HG03139 (cell line): ENCODE results near the gene SRR.
"Not testable (repeated sequence)": the region's sequence is repeated elsewhere in the genome, so short reads cannot be mapped to it uniquely, and the experiment has no call there.

Experiments
- ATAC-seq: cut with Tn5 transposase; IDR thresholded peaks from one replicate; pipeline ENCODE4 v1.9.1; 2021; ENCODE audit not compliant: unreplicated experiment

SRR gene, protein sequence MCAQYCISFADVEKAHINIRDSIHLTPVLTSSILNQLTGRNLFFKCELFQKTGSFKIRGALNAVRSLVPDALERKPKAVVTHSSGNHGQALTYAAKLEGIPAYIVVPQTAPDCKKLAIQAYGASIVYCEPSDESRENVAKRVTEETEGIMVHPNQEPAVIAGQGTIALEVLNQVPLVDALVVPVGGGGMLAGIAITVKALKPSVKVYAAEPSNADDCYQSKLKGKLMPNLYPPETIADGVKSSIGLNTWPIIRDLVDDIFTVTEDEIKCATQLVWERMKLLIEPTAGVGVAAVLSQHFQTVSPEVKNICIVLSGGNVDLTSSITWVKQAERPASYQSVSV

DNA sequence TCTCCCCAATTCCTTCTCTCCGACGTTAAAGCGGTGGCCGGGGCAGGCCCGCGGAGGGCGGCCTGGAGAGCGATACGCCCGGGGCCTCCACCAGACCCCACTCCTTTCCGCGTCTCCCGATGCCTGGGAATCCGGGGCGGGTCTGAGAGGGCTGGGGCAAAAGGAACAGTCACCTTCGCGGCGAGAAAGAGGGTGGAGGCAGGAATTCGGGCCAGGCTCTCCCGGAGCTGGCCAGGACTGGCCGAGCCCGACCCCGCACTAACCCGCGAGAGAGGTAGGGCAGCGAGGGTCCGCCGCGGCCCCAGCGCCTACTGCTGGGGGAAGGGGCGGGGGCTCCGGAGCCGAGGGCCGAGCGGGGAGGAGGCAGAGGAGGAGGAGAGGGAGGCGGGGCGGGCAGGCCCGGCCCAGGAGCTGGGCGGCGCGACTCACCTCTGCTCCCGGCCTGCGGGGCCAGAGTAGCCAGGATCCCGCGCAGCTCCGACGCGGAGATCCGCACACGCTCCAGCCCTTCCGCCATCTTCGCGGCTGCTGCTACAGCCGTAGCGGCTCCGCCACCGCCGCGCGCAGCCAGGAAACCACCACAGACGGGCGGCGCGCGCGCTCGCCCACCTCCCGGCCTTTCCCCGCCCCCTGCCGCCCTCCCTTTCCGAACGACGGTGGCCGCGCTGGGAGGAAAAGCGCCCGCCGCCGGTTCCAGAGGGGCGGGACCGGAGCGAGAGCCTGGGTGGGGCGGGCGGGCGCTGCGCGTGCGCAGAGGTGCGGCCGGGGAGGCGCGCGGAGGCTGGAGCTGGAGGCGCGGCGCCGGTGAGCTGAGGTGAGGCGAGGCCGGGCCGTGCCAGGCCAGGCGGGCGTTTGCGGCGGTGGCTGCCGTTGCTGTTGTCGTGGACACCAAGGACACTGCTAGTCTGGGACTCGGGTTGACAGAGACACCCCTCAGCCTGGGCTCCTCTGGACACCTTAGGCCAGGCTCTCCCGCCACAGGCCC is at the start of gene SRR, which contains the start of gene SMG6:
TSS of gene SRR (plus strand) at position 747 of the 985 bp plus-strand sequence. CDS start 11,611 bp downstream, outside the sequence.
TSS of gene SMG6 (minus strand) at position 582 of the 985 bp plus-strand sequence. CDS start at position 517, 65 bp downstream.
- peak; percentile 71 for ATAC-seq

DNA sequence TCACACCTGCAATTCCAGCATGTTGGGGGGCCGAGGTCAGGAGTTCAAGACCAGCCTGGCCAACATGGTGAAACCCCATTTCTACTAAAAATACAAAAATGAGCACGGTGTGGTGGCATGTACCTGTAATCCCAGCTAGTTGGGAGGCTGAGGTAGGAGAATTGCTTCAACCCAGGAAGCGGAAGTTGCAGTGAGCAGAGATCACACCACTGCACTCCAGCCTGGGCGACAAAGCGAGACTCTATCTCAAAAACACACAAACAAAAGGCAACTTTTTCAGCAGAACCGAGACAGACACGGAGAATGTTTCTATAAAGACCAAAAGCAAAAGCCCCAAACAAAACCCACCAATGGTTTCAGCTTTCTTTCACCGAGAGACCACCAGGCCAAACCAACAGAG is 44.9 kb upstream of the SRR start:
- ATAC-seq, result not testable (repeated sequence)

DNA sequence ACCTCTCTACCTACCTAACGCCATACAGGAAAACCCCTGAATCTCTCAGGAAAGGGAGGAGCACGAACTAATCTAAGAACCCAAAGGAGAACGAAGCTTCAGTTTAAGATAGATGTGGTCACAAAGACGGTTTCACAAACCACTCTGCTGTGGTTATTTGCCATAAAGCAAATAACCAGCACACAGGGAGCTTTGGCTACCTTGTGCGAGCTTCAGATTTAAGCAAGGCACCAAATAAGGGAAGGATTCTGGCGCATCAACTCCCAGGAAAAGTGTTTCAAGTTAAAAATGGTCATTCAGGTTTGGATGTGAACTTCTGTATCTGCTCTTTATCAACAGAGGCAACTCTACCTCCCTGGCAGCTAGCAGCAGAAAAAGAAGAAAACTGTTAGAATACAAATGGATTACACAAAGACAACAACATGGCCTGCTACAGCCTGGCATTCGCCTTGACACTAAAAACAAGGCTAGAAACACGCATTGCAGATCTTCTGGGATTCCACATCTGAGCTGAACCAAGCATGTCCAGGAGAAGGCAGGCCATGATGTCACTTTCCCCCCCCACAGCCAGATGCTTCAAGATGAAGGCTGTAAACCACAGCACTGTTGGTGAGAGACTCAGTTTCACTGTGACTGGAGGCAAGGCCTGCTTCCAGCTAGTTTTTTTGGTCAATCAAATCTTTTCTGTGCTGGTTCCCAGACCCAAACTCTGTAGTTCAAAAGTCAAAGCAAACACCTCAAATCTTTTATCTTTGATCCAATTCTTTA is 43.8 kb upstream of the SRR start:
- ATAC-seq, result peak; percentile 70

DNA sequence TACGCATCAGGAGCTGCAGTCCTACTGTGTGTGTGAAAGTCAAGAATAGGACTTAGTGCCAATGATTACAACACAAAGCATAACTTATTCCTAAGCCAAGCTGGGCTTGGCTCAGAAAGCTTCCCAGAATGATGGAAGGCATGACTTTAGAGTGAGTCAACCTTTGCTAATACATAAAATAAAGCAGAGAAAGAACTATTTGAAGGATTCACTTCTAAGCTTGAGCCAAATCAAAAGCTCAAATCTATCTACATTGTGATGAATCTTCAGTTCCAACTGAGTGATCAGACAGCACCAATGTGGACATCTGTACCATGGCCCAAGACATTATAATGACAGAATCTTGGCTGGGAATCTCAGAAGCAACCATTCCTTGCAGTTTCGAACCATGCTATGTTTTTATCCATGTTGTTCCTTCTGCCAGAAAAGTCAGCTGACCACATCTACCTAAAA is 41.6 kb upstream of the SRR start:
- no peak for ATAC-seq

DNA sequence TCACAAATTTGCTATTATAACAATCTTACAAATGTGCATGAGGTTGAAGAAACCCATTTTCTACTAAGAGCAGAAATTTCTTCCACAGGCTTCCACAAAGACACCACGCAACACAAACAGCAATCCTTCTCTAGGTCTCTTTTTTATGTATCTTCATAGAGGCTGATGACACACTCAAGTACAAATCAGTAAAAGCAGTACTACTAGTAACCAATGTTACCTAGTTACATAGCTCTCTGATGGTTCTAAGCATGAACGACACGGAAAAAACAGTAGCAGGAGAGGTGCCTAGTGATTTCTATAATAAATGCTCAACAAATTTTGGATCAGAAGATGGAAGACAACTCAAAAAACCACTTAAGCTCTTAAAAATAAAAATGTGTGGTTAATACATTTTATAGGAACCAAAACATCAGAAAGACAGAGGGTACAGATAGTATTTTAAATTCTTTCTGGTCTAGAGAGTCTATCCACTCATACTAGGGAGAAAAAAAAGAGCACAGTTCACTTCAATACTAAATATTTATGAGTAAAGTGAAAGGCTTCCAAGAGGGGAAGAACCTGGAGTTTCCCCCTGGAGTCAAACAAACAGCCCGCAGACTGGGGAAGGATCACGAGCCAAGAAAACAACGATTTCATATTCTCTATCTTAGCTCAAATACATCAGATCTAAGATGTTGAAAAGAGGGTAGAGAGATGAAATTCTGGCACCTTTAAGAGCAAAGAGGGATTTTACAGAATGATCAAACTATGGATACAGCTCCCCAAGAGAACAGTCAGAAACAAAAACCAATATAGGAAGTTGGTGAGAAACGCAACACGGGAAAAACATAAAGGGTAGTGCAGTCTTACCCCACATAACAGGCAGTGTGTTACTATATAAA is 40.3 kb upstream of the SRR start:
- no peak for ATAC-seq

DNA sequence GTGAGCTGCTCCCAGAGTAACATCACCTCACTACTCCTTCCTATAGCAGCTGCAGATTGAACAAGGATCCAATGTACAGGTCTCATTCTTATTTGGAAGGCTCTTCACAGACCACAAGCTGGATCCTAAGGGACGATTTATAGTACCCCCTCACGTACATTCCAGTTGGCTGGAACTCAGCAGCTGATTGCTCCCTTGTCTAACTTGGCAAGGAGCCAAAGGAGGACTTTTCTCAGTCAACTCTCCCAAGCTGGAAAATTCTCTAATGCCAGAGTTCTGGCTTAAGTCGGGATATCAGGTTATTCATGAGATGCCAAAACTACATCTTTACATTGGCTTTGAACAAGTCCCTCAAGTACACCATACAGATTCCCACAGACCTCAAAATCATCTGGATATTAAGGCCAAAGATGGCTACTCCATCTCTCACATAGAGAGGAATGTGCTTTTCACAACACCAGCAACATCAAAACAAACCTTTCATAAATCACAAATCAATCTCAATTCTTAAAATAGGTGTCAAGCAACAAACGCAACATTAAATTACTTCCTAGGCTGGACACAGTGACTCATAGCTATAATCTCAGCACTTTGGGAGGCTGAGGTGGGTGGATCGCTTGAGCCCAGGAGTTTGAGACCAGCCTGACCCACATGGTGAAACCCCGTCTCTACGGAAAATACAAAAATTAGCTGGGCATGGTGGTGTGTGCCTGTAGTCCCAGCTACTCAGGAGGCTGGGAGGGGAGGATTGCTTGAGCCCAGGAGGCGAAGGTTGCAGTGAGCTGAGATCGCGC is 39.5 kb upstream of the SRR start:
- no peak for ATAC-seq

DNA sequence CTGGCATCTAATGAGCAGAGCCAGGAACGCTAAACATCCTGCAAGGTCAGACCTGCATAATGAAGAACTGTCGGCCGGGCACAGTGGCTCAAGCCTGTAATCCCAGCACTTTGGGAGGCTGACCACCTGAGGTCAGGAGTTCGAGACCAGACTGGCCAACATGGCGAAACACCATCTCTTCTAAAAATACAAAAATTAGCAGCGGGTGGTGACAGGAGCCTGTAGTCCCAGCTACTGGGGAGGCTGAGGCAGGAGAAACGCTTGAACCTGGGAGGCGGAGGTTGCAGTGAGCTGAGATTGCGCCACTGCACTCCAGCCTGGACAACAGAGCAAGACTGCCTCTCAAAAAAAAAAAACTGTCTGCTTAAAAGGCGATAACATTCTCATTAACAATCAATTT is 38.6 kb upstream of the SRR start:
- ATAC-seq, result not testable (repeated sequence)

DNA sequence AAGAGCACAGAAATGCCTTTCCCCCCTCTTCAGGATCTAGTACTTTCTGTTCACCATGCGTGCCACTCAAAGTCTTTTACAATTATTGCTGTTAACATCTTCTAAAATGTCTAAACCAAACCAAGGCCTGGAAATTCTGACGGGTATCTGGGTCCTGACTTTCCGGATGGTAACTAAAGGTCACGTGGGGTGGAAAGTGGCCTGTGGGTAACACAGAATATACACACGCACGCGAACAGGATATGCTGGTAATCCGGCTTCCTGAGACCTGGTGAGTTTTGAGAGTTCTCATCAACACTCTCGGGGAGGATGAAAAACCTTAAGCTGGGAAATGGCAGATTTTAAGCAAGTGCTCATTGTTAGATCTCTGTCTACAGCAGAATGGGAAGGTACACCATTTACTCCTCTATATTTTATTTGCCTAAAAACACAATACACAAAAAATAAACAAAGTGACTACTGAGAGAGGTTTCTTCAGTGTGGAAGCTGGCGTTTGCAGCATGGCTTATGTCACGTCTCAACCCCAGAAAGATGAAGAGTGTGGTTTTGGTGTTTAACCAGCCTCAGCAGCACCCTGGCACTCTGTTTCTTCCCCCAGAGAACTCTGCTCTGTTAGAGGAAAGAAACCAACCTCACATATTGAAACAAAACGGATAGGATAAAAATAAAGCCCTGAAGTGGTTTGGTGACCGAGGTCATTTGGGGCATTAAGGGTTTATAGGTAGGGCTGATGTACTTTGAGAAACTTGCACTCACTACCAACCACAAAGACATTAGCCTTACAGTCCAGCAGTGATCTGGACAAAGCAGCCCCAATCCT is 37.5 kb upstream of the SRR start:
- ATAC-seq, result peak; percentile 54

DNA sequence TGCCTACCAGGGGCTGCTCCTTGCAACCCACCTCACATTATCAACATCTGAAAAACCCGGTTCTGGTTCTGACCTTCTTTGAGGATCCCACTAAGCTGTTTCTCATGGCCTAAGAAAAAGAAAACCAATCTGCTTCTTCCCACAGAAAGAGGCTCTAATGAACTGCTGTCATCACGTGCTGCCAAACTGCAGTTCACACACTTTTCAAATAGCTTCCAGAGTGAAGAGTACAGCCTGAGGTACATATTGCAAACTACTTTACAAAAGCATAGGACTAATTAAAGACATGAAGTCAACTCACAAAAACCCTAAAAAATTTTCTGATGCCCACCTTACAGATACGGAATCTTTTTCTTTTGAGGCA is 36.9 kb upstream of the SRR start:
- peak; percentile 14 for ATAC-seq

DNA sequence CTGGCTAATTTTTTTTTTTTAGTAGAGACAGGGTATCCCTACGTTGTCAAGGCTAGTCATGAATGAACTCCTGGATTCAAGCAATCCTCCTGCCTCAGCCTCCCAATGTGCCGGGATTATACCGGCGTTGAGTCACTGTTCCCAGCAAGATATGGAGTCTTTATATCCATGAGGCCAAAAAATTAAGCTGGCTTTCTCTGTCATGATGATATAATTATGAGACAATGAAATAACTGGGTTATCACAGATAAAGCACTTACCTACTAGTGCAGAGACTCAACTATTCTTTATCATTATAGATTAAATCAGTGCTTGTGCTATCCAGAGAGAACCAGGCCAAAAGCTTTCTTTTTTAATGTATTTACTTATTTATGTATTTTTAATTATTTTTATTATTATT is 36.4 kb upstream of the SRR start:
- ATAC-seq, result no peak

DNA sequence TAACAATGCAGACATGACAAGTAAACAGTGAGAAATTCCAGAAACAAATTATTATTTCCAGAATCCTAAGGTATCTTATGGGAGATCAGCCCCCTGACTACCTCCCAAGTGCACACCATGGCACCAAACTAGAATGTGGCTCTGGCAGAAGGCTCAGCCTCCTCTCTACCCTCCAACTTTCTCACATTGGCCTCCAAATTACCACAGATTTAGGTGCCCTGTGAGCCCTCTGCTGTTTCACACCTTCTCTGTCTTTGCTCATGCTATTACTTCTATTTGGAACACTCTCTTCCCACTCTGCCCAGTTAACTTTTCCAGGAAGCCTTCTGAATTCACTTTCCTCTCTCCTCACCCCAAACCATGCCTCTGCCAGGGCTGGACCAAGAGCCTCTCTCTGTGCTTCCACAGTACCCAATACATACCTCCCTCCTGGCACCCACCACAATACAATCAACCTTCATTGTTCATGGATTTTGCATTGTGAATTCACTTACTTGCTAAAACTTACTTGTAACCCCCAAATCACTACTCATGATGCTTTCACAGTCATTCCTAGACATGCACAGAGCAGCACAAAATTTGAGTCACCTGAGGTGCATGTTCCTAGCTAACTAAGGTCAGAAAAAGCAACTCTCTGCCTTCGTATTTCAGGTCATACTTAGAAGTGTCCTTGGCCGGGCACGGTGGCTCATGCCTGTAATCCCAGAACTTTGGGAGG is 31.6 kb upstream of the SRR start:
- ATAC-seq, result no peak

DNA sequence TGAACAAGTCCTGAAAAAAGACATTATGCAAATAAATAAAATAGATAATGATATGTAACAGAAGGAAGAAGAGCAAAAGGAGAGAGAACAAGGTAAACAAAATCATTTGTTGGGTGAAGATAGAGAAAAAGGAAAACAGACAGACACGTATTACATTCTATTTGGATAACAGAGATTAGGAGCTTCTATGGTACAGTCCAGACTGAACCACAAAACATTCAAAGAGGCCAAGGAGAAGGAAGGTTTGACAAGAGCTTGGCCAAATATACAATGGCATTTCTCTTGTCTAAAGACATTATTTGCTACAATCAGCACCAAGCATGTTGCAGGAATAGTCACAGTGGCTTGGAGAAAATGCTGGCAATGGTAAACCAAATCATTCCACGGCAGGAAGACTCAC is 29.3 kb upstream of the SRR start:
- ATAC-seq, result no peak

DNA sequence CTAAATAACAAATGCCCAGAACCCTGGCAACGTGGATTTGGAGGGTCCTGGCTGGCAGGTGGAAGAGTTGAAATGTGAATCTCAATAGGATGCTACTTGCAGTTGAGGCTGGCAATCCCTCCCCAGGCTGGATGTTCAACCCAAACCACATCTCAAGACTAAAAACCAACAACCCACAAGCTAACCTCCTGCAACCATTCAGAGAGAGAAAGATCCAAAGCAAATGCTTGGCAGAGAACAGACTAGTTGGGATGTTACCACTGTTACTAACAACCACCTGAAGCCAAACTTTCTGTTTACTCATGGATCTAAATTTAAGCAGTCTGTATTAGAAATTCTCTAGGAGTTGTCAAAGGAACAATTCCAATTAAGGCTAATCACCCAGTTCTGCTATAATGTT is 28.0 kb upstream of the SRR start:
- no peak for ATAC-seq

DNA sequence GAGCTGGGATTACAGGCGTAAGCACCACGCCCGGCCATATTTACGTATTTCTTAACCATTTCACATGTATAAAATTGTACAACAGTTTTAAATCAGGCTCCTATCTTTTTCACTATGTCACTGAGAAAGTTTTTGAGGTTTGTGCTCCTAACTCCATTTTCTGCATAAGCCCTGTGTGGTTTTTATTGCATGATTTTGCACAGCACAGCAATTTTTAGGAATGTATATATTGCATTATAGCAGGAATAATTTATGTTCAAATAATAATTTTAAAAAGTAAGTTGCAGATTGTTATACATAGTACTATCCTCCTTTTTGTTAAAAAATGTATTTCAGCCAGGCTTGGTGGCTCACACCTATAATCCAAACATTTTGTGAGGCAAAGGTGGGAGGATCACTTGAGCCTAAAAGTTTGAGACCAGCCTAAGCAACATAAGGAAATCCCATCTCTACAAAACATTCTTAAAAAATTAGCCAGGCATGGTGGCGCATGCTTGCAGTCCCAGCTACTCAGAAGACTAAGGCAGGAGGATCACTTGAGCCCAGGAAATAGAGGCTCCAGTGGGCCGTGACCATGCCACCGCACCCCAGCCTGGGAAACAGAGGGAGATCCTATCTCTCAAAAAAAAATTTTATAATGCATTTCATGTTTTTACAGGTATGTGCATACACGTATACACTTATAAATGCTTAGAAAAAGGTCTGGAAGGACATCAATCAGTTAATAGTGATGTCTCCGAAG is 26.1 kb upstream of the SRR start:
- no peak for ATAC-seq

DNA sequence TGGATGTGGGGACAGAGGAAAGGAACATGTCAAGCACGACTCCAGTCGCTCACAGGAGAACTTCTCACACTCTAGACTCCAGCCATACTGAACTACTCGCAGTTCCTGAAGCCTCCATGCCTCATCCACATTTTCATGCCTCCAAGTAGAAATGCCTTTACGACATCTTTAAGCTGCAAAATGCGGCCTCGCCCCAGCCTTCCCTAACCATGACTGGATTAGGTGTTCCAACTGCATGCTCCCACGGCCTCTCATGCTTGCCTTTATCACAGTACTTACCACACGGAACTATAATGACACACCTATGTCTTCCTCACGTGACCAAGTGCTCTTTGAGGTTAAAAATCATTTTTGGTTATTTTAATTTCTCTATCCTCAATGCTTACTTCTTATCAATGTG is 24.0 kb upstream of the SRR start:
- ATAC-seq, result no peak

DNA sequence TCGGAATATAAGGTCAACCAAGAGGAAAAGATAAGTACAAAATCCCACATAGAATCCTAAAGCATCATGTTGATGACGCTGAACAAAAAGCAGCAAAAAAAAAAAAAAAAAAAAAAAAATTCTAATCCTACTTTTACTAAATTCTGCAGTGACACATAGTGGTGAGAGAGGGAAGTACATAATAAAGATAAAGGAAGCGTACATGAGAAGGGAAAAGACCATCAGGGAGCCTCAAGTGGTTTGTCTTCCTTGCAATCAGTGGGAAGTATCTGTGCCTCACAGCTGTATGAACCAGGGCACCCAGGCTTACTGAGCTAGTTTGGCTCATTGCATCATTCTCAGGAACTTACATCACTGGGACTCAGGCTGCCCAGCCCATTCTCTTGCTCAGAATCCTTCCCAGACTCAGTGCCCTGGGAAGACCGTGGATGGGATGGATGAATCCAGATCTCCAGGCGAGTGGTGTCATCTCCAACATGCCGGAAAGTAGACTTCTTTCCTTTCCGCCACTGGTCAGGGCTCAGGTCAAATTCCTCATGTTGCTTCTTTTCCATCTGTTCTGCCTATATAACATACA is 21.4 kb upstream of the SRR start:
- ATAC-seq, result no peak

DNA sequence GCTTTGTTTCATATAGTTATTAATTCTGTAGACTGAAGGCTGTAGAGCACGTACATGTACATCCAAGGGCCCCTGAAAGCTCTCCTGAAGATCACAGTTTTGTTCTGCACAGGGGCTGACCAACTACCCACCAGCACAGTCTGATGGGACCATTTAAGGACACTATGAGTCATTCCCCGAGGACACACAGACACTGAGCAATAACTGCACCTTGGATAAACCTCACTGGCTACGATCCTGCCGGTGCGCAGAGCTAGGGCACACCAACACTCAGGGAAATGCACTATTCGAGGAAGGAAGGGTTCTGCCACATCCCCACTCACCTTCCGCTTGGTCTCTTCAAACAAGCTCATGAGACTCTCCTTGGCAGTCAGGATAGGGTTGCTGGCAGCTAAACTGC is 20.4 kb upstream of the SRR start:
- no peak for ATAC-seq
